CD4-positive, alpha-beta T cell treated with Interleukin-10 for 1 hour (primary cell): ENCODE results near the gene TDRD5.
"Not testable (repeated sequence)": the region's sequence is repeated elsewhere in the genome, so short reads cannot be mapped to it uniquely, and the experiment has no call there.

Source experiments
- DNase-seq: peaks from one replicate; pipeline ENCODE4 v3.0.0-alpha.2; 2020

Gene TDRD5

DNA sequence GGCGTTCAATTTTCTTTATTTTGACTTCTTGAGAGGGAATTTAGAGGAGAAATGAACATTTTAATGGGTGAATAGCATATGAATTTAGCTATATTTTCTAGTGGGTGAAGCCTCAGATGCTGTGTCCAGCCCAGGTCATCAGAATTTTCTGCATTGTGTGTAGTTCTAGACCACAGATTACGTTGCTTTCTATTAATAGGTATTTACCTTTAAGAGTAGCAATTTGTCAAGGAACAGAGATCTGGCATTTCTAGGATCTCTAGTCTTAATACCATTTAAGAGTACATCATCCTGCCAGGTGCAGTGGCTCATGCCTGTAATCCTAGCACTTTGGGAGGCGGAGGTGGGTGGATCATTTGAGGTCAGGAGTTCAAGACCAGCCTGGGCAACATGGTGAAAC lies 20.7 kb downstream of the TDRD5 start:
- DNase-seq, result no peak

DNA sequence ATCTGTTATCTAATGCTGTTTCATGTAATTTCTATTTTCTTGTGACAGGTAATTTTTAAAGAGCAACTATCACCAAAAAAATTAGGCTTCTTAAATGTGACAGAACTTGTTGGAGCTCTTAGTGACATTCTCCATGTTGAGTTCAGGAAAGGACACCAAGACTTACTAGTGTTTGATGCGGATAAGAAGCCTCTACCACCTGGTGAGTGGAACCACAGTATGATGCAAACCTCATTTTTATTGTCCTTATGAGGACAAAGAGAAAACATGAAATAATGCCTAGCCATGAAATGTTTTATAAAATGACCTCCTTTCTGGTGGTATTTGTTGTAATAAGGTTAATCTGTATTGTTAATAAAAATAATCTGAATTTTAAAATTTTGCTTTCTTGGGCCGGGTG lies 39.1 kb downstream of the TDRD5 start:
- DNase-seq, result no peak

DNA sequence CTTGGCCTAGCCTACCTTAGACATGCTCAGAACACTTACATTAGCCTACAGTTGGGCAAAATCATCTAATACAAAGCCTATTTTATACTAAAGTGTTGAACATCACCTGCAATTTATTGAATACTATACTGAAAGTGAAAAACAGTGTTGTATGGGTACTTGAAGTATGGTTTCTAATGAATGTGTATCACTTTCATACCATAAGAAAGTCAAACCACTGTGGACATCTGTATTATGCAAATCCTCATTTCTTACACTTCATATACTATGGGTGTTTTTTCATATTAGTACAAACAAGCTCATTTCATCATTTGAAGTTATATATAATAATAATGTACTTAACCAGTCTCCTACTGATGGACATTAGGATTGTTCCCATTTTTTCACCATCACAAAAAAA lies 41.2 kb downstream of the TDRD5 start:
- no peak for DNase-seq

DNA sequence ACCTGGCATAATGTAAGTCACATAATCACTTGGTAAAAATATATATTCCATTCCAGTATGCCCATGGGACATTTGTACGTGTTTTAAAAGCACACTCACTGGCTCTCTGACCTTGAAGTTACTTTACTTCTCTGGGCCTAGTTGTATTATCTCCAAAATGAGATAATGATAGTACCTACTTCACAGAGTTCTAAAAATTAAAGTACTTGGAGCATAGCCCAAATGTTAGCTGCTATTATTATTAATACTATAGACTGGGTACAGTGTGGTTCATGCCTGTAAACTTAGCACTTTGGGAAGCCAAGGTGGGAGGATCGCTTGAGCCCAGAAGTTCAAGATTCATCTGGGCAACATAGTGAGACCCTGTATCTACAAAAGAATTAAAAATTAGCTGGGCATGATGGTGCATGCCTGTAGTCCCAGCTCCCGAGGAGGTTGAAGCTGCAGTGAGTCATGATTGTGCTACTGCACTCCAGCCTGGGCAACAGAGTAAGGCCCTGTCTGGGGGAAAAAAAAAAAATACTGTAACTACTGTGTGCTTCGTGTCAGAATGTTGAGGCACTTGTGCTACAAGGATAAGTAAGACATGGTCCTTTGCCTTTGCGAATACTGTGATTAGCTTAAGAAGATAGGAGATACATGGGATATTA lies 45.7 kb downstream of the TDRD5 start:
- DNase-seq, result no peak

GRCh38 chr1:179661018-179661417 lies 69.4 kb downstream of the TDRD5 start:
- no peak for DNase-seq

DNA sequence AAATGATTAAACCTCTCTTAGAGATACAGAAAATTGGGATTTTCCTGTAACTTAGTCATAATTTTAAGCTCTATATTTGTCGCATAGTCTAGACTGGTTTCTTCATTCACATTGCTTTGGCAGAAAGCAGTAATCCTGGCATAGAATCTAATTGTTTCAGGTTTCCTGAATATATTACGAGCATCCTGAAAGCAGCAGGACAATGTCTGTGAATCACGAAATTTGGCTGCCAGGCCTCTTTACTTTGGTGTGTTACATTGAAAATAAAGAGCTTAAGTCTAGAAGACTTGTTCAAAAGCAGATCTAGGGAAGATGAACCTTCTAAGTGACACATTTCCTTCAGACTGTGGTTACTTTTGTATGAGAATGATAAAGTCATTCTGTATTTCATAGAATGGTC lies 72.2 kb downstream of the TDRD5 start:
- DNase-seq, result no peak

DNA sequence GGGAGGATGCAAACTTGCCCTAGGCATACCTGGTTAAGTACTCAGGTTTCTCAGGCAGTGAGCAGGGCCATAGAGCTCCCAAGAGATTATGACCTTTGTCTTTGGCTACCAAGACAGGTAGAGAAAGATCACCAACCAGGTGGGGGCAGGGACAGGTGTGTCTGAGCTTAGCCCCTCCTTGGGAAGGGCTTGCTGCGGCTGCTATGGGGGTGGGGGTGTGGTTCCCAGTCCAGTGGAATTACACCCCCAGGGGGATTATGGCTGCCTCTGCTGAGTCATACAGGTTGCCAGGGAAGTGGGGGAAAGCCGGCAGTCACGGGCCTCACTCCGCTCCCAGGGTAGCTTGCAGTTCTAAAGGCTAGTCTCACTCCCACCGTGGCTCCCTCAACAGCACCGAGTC lies 86.2 kb downstream of the TDRD5 start:
- DNase-seq, result no peak

DNA sequence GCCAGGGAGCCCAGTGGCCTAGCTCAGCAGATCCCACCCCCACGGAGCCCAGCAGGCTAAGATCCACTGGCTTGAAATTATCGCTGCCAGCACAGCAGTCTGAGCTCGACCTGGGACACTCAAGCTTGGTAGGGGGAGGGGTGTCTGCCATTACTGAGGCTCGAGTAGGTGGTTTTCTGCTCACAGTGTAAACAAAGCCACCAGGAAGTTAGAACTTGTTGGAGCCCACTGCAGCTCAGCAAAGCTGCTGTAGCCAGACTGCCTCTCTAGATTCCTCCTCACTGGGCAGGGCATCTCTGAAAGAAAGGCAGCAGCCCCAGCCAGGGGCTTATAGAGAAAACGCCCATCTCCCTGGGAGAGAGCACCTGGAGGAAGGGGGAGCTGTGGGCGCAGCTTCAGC lies 102.9 kb downstream of the TDRD5 start:
- DNase-seq, result not testable (repeated sequence)

DNA sequence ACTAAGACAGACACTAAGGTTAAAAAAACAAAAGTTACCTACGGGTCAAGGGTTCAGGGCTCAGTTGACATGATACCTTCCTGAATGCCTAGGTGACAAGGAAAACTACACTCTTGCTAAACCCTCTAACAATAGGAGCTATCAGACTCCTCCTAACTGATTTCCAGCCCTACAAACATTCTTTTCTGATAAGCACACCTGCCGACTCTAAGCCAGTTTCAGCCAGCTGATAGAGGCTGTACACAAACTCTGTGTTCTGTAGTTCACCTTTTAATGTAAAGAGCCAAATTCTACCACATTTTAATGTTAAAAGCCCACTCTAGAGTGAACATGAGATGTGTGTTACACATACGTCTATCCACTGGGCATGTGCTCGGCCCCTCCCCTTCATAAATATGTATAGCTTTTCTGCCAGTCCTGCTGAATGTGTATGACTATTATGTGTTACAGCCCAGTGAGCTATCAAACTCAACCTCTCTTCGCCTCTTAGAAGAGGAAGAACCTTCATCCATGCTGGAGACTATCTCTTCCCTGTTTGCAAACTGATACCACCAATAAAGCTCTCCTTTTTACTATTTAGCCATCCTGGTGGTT lies 111.4 kb downstream of the TDRD5 start:
- no peak for DNase-seq

DNA sequence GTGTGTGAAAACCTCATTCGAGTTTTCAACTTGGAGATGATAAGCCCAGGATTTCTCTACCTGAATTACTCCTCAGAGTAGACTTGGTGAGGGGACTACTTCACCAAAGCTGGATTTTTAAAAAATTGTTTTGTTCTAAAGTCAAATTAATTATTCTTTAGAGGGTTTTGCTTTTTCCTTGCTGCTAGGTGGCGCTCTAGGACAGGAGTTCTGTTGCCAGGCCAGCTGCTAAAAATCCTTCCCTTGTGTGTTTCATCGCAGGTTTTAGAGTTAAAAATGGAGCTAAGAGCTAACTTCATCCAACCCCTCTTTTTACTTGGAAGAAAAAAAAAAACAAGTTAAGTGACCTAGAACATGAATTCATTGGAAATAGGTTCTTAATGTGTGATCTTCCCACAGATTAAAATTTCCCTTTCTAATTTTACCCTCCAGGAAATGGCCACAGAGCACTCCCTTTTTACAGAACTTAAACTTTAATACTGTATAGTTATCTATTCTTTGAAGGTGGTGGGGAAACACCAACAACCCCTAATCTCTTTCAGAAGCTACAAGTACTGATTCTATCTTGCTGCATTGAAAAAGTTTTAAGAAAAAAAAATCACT lies 114.8 kb downstream of the TDRD5 start:
- DNase-seq, result peak; percentile 68

DNA sequence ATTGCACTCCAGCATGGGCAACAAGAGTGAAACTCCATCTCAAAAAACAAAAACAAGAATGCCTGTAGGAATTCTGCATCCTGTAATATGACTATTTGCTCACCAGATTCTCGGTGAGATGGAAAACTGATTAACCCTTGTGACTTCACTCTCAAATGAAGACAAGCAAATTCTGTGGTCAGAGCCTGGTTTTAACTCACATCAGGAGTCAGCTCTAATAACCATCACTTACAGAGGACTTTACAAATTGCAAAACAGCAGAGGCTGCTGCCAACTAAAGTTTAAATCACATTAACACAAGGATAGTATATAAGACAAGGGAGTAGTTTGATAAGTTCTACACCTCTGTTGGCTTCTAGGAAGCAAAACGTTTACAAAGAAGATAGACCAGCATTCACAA lies 115.8 kb downstream of the TDRD5 start:
- no peak for DNase-seq

- no peak for DNase-seq
These were observed 117.0 kb downstream of the TDRD5 start for GRCh38 chr1:179708434-179709195.

DNA sequence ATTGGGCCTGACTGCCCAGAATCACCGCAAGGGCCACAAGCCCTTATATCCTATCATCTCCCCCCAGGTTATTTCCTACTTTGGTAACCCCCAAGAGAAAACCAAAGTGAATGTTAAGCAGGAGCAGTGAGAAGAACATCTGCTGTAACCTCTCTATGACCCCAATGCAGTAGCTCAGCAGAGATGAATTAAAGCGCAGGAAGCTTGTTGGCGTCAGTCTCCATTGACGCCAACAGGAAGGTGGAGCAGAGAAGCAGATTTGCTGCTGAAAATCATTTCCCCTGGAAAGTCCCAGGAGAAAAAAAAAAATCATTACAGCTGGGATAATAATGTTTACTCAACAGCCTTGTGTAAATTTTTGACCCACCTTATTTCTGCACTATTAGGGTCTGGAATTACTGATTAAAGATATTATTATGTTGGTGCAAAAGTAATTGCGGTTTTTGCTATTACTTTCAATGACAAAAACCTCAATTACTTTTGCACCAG lies 118.3 kb downstream of the TDRD5 start:
- DNase-seq, result peak; percentile 72

GRCh38 chr1:179714159-179714558 lies 122.5 kb downstream of the TDRD5 start:
- no peak for DNase-seq

GRCh38 chr1:179714623-179715022 lies 123.0 kb downstream of the TDRD5 start:
- no peak for DNase-seq

- DNase-seq, result no peak
These were observed 127.6 kb downstream of the TDRD5 start for GRCh38 chr1:179719272-179719671.

- no peak for DNase-seq
These were observed 136.6 kb downstream of the TDRD5 start for GRCh38 chr1:179728271-179728670.

GRCh38 chr1:179729881-179730280 lies 138.2 kb downstream of the TDRD5 start:
- DNase-seq, result no peak

- no peak for DNase-seq
These were observed 140.0 kb downstream of the TDRD5 start for GRCh38 chr1:179731643-179732042.
